ENCODE measurements around the gene CHTF18. TPM values are rescaled to one million over a fixed set of nuclear protein-coding genes. Genes with fewer than 3 reads are reported as not detected.
"Not testable (repeated sequence)": the region's sequence is repeated elsewhere in the genome, so short reads cannot be mapped to it uniquely, and the experiment has no call there.

The CHTF18 gene
- 20.1 and 23.8 TPM in 2 replicates for total RNA-seq

GRCh38 chr16:788399-789126 lies at the start of gene CHTF18:
Gene CHTF18, plus strand, starts transcription at chr16:788620. Its CDS starts 65 bp downstream, at chr16:788685.
- DNase-seq, result peak; percentile 95

DNA sequence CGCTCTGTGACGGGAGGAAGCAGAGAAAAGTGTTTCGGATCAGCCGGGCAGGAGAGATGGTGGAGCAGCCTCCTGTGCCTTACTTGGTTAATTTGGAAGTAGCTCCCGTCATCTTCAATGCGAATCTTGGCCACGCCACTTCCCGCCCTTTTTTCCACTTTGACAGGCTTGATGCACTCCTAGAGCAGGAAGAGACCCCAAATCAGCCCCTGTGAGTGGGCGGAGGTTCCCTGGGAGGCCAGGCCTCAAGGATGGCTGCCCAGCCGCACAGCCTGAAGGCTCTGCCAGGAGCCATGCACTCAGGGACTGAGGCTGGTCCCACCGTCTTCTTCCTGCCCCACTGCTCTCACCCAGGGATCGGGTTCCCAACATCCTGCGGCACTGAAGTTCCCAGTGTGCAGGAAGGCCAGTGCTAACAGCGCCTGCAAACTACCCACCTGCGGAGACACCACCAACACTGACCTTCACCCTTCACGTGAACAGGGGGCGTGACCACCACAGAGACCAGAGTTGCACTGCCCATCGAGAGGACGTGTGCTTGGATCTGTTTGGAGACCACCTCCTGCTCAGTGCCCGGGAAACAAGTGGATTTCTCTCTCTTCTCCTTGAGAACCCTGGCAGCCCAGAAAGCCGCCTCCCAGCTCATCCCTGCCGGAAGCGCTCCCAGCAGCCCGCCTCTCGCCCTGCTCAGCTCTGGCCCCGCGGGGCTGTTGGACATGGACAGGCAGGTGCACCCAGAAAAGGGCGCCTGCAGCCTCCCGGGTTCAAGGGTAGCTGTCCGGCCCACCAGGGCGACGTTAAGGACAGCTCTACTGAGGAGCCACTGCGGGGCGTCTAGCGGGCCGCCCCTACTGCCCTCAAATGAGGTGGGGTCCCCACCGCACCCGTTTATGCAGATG lies 48.6 kb upstream of the CHTF18 start:
- no peak for DNase-seq

DNA sequence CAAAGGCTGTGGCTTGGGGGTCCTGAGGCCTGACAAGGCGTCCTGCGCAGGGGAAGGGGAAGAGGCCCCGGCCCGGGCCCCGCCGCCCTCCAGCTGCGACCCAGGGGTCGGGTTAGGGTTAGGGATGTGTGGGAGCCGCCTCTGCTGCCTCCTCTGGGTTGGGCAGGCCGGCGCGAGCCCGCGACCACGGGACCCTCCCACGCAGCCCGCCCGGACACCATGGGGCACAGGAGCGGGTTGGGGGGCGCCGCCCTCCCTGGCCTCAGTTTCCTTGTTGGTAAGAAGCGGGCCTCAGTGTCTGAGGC lies 48.0 kb upstream of the CHTF18 start:
- DNase-seq, result no peak

- peak; percentile 94 for DNase-seq
Observed at GRCh38 chr16:740764-741505, 47.5 kb upstream of the CHTF18 start, which contains the start of gene CIAO3. Gene CIAO3, minus strand, starts transcription at chr16:740997. Its CDS starts 12 bp downstream, at chr16:740985.

- no peak for DNase-seq
Observed at GRCh38 chr16:741986-742629, 46.3 kb upstream of the CHTF18 start.

- DNase-seq, result not testable (repeated sequence)
Observed at GRCh38 chr16:742894-743293, 45.5 kb upstream of the CHTF18 start.

DNA sequence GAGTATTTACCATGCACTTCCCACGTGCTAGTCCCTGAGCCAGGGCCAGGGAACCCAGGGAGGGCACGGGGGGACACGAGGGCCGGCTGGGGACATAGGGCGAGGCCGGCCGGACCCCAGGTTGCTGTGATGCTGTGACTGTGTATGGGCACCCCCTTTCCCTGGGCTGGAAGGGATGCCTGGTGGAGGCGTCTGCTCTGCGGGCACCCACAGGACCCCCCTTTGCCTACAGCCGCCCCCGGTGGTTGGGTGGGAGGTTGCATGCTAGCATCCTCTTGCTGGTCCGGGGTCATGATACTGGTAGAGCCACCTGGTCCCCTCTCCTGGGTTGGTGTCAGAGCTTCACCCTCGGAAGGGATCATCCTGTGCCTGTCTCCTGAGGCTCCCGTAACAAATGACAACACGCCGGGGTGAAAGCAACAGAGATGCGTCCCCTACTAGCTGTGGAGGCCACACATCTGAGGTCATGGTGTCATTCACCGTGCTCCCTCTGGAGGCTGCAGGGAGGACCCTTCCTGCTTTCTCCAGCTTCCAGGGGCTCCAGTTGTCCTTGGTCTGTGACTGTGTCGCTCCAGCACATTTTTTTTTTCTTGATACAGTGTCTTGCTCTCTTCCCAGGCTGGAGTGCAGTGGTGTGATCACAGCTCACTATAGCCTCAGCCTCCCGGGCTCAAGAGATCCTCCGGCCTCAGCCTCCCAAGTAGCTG lies 44.5 kb upstream of the CHTF18 start:
- DNase-seq, result no peak

DNA sequence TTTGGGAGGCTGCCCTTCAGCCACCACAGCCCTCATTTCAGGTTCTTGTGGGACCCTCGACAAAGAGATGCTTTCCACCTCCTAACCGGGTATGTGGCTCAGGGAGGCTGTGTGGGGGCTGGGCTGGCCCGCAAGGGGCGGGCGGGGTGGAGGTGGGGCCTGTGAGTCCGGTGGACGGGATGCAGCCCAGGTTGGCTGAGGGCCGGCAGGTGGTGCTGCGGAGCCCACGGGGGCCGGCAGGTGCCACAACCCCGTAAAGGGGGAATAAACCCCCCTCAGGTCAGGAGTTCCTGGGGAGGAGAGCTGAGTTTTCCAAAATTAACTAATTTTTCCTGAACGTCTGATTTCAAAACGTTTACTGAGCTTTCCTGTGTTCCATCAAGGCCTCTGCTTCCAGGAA lies 42.7 kb upstream of the CHTF18 start:
- peak; percentile 20 for DNase-seq

GRCh38 chr16:746637-747036 lies 41.8 kb upstream of the CHTF18 start:
- DNase-seq, result no peak

- DNase-seq, result no peak
Observed at GRCh38 chr16:747978-748746, 40.3 kb upstream of the CHTF18 start.

- no peak for DNase-seq
Observed at GRCh38 chr16:749010-749409, 39.4 kb upstream of the CHTF18 start.

DNA sequence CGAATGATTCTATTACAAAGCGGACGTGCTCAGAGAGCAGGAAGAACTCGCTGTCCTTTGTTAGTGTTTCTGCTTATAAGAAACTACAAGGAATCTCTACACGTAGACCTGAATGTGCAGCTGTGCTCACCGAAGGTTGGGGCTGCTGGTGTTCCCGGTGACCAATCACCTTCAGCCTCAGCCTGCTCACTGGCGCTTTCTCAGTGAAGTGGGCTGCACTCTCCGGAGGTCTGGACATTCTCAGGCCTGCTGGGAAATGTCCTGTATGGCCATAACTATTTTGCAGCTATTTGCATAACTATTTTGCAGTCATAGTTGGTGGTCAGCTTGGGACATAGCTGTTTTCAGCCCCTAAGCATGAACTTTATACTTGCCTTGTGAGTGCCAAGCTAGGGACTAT lies 37.9 kb upstream of the CHTF18 start:
- no peak for DNase-seq

DNA sequence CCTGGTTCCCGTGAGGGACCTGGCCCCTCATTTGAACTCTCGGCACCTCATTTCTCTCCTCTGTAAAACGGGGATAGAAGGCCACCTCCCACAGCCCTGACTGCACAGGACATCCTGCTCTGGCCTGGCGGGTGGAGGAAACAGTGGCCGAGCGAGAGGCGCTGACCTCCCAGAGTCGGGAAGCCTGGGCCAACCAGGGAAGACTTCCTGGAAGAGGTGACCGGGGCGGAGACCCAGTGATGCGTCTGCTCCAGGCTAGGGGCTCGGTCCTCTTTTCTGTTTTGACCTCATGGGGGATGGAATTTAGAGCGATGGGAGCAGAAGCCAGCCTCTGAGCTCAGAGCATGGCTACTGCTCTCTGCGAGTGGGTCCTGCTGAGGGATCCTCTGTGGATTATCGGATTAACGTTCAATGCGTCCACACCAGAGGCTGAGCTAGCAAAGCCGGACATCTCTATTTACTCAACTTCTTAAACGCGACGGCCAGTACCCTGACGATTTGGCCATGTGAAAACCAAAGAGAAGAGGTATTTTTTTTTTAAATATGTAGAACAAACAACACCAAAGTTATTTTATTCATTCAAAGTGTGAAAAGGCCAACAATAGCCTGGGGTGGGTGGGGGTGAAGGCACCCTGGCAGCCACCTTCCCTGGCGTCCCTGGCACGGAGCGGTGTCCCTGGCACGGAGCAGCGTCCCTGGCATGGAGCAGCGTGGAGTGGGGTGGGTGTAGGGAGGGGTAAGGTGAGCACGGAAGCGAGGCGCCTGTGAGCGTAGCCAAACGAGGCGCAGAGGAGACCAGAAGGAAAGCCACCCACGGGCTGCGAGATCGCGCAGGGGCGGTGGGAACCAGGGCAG lies 37.0 kb upstream of the CHTF18 start:
- no peak for DNase-seq

GRCh38 chr16:752007-752312 lies 36.5 kb upstream of the CHTF18 start:
- no peak for DNase-seq

DNA sequence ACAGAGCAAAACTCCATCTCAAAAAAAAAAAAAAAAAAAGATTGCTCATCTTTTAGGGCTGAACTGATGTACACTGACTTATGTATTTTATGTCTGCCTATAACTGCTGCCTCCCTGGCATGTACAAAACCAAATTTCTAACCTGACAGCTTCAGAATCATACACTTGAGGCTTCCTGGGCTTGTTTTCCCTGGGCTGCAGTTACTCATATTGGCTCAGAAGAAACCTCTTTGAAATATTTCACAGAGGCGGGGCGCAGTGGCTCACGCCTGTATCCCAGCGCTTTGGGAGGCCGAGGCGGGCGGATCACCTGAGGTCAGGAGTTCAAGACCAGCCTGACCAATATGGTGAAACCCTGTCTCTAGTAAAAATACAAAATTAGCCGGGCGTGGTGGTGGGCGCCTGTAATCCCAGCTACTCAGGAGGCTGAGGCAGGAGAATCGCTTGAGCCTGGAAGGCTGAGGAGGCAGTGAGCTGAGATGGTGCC lies 34.3 kb upstream of the CHTF18 start:
- DNase-seq, result not testable (repeated sequence)

DNA sequence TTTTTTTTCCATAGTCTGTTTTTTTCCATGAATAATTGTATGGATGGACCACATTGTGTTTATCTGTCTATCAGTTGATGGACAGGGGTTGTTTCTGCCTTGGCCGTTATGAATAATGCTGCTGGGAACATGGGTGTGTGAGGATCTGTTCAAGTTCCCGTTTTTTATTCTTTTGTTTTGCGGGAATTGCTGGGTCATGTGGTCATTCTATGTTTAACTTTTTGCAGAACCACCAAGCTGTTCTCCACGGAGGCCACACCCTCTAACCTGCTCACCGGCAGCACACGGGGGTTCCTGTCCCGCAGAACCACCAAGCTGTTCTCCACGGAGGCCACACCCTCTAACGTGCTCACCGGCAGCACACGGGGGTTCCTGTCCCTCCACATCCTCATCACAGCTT lies 33.8 kb upstream of the CHTF18 start:
- DNase-seq, result no peak

GRCh38 chr16:756428-756827 lies 32.0 kb upstream of the CHTF18 start:
- DNase-seq, result no peak

- no peak for DNase-seq
Observed at GRCh38 chr16:759110-759910, 29.1 kb upstream of the CHTF18 start.

GRCh38 chr16:760065-760464 lies 28.4 kb upstream of the CHTF18 start:
- DNase-seq, result no peak
